Measurements from ENCODE around the gene TAF11L2.
"Not testable (repeated sequence)": the region's sequence is repeated elsewhere in the genome, so short reads cannot be mapped to it uniquely, and the experiment has no call there.

TAF11L2 gene

GRCh38 chr5:17497931-17498330 is at the start of gene TAF11L2:
Gene TAF11L2 (plus strand): TSS chr5:17498231.
- DNase-seq, result not testable (repeated sequence)

- DNase-seq, result no peak
Measured at GRCh38 chr5:17448877-17449276, 49.2 kb upstream of the TAF11L2 start.

- no peak for DNase-seq
Measured at GRCh38 chr5:17452936-17453335, 45.1 kb upstream of the TAF11L2 start.

GRCh38 chr5:17455942-17456341 is 42.1 kb upstream of the TAF11L2 start:
- no peak for DNase-seq

- DNase-seq, result no peak
Measured at GRCh38 chr5:17461793-17462192, 36.2 kb upstream of the TAF11L2 start.

GRCh38 chr5:17463653-17464052 is 34.4 kb upstream of the TAF11L2 start:
- DNase-seq, result no peak

- peak; percentile 27 to 74 for DNase-seq
Measured at GRCh38 chr5:17470064-17470463, 28.0 kb upstream of the TAF11L2 start.

- not testable (repeated sequence) for DNase-seq
Measured at GRCh38 chr5:17475064-17475463, 23.0 kb upstream of the TAF11L2 start.

- peak; percentile 19 to 77 for DNase-seq
Measured at GRCh38 chr5:17477043-17477442, 21.0 kb upstream of the TAF11L2 start.

GRCh38 chr5:17477573-17478265 is 20.3 kb upstream of the TAF11L2 start:
- DNase-seq, result peak; percentile 48 to 83

- DNase-seq, result no peak
Measured at GRCh38 chr5:17481378-17481777, 16.7 kb upstream of the TAF11L2 start.

- peak in 1 of 2 experiments; percentile 47 for DNase-seq
Measured at GRCh38 chr5:17482790-17483189, 15.2 kb upstream of the TAF11L2 start.

GRCh38 chr5:17486464-17487173 is 11.4 kb upstream of the TAF11L2 start:
- DNase-seq, result not testable (repeated sequence)

GRCh38 chr5:17487174-17487512 is 10.9 kb upstream of the TAF11L2 start:
- no peak for DNase-seq

- not testable (repeated sequence) for DNase-seq
Measured at GRCh38 chr5:17491257-17491656, 6.8 kb upstream of the TAF11L2 start.

- no peak for DNase-seq
Measured at GRCh38 chr5:17492770-17493169, 5.3 kb upstream of the TAF11L2 start.

GRCh38 chr5:17497446-17497845 is 585 bp upstream of the TAF11L2 start:
- no peak for DNase-seq

- no peak for DNase-seq
Measured at GRCh38 chr5:17511775-17512325, 13.8 kb downstream of the TAF11L2 start.

GRCh38 chr5:17517526-17517925 is 19.5 kb downstream of the TAF11L2 start:
- DNase-seq, result not testable (repeated sequence)

- DNase-seq, result not testable (repeated sequence)
Measured at GRCh38 chr5:17518067-17518466, 20.0 kb downstream of the TAF11L2 start, which contains the start of gene TAF11L3. Gene TAF11L3 (plus strand): TSS chr5:17518367.

GRCh38 chr5:17519508-17519907 is 21.5 kb downstream of the TAF11L2 start:
- DNase-seq, result not testable (repeated sequence)

GRCh38 chr5:17521501-17521900 is 23.5 kb downstream of the TAF11L2 start, which contains the start of gene TAF11L4:
Gene TAF11L4 (plus strand): TSS chr5:17521801.
- not testable (repeated sequence) for DNase-seq

GRCh38 chr5:17524935-17525334 is 26.9 kb downstream of the TAF11L2 start, which contains the start of gene TAF11L5:
Gene TAF11L5 (plus strand): TSS chr5:17525235.
- DNase-seq, result not testable (repeated sequence)

- DNase-seq, result not testable (repeated sequence)
Measured at GRCh38 chr5:17526504-17526903, 28.5 kb downstream of the TAF11L2 start.
